Activated T-cell treated with anti-CD3 and anti-CD28 coated beads, Interleukin-2, amount 50 U/mL, for 72 hours (primary cell): ENCODE data around the gene C1orf52. TPM values are rescaled to one million over a fixed set of nuclear protein-coding genes. Genes with fewer than 3 reads are reported as not detected.
A peak's percentile ranks its signal among the peaks of the same experiment; 100 is the strongest.

Experiments
- ATAC-seq, 2 donors: fragments of 150-1000 bp; cut with Tn5 transposase; replicated peaks in 1 of 2; 2 replicates each; pipeline ENCODE4 v1.10.0; 2021; ENCODE audit warnings: moderate library complexity in 2 of 2, mild to moderate bottlenecking in 1 of 2
- DNase-seq, 2 donors: peaks; one replicate each; pipeline ENCODE4 v3.0.0; 2021 to 2022; ENCODE audit warnings: mixed read lengths in 1 of 2
- H3K27ac Mint-ChIP-seq: one replicate; pipeline ENCODE4 v1.8.0; 2022; ENCODE audit warnings: mild to moderate bottlenecking, moderate library complexity, mixed read lengths
- H3K27me3 Mint-ChIP-seq: one replicate; pipeline ENCODE4 v1.8.0; 2022; ENCODE audit warnings: low read depth, mixed read lengths
- H3K36me3 Mint-ChIP-seq, 2 donors: one replicate each; pipeline ENCODE4 v1.8.0; 2022; ENCODE audit warnings: mixed read lengths in 2 of 2, mild to moderate bottlenecking in 1 of 2; ENCODE audit not compliant: insufficient read depth in 2 of 2
- H3K4me1 Mint-ChIP-seq: one replicate; pipeline ENCODE4 v1.8.0; 2022; ENCODE audit warnings: low read depth, mixed read lengths
- H3K4me3 Mint-ChIP-seq, 2 donors: one replicate each; pipeline ENCODE4 v1.8.0; 2022; ENCODE audit warnings: mild to moderate bottlenecking in 2 of 2, mixed read lengths in 2 of 2, moderate library complexity in 2 of 2
- H3K9me3 Mint-ChIP-seq, 2 donors: one replicate each; pipeline ENCODE4 v1.8.0; 2022; ENCODE audit warnings: mixed read lengths in 2 of 2
- total RNA-seq, 2 donors: library from RNA; stranded (reverse); gene quantifications; one replicate each; pipeline ENCODE4 v1.2.3, GENCODE V29; 2022

C1orf52 gene
- total RNA-seq, 2 donors from 2014 or later, result 23.3 to 25.6 TPM

GRCh38 chr1:85240643-85241042 is 18.8 kb downstream of the C1orf52 start:
- Mint-ChIP-seq H3K27me3 (no peaks in the 10 kb centered on the region), H3K36me3 (no peaks in the 10 kb centered on the region), H3K27ac (peak overlapping the region; percentile 33), H3K4me1 (peaks cover 14% of the 10 kb centered on the region), H3K4me3 (no peak overlapping the region), H3K9me3 (no peaks in the 10 kb centered on the region)
- DNase-seq, result no peak
- ATAC-seq, result no peak

- H3K9me3 Mint-ChIP-seq, result no peaks in the 10 kb centered on the region
- peak overlapping the region; percentile 33 for H3K27ac Mint-ChIP-seq
- no peak overlapping the region for H3K4me3 Mint-ChIP-seq
- no peaks in the 10 kb centered on the region for H3K27me3 Mint-ChIP-seq
- peak in 1 of 2 donors; percentile 11 for DNase-seq
- peak; percentile 72 to 73 for ATAC-seq
- peaks cover 14% of the 10 kb centered on the region for H3K4me1 Mint-ChIP-seq
- no peaks in the 10 kb centered on the region for H3K36me3 Mint-ChIP-seq
Observed at GRCh38 chr1:85240174-85240601, 19.3 kb downstream of the C1orf52 start.

DNA sequence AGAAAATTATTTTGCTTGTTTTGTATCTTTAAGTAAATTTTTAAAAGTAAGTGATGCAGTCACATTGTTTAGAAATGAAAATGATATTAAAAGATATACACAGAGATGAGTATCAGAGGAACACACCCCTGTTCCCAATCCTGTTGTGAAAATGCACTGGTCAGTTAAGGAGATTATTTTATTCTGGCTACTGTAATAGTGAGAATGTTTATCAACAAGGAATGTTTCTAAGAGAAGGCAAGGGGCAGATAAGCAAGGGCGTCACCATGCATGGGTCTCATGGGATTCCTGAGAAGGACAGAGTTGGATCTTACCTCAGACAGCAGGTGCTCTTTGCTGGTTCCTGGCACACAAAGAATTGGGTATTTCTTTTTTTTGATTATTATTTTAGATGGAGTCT is 21.8 kb downstream of the C1orf52 start:
- H3K4me3 Mint-ChIP-seq, result no peak overlapping the region
- ATAC-seq, result no peak

GRCh38 chr1:85230305-85230977 is 29.0 kb downstream of the C1orf52 start:
- Mint-ChIP-seq H3K36me3 (no peaks in the 10 kb centered on the region), H3K9me3 (no peaks in the 10 kb centered on the region), H3K27ac (no peak overlapping the region), H3K27me3 (no peaks in the 10 kb centered on the region), H3K4me3 (no peak overlapping the region), H3K4me1 (no peaks in the 10 kb centered on the region)
- no peak for ATAC-seq
- DNase-seq, result no peak

More for the DNA sequence above, 21.8 kb downstream of the C1orf52 start:
- H3K27ac Mint-ChIP-seq, result no peak overlapping the region
- H3K4me1 Mint-ChIP-seq, result peaks cover 14% of the 10 kb centered on the region
- no peaks in the 10 kb centered on the region for H3K27me3 Mint-ChIP-seq
- no peaks in the 10 kb centered on the region for H3K36me3 Mint-ChIP-seq
- no peak for DNase-seq
- H3K9me3 Mint-ChIP-seq, result no peaks in the 10 kb centered on the region

DNA sequence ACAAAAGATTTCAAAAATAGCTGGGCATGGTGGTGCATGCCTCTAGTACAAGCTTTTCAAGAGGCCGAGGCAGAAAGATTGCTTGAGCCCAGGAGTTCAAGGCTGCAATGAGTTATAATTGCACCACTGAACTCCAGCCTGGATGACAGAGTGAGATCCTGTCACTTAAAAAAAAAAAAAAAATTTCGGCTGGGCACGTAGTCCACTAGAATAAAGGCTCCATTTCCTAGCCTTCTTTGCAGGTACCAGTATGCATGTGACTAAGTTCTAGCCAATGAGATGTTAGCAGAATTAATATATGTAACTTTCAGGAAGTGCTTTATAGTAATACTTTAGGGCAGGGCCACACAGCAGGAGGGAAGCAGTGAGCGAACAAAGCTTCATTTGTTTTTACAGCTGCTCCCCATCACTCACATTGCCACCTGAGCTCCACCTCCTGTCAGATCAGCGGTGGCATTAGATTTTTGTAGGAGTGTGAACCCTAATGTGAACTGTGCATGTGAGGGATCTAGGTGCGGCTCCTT is 29.8 kb downstream of the C1orf52 start:
- H3K27me3 Mint-ChIP-seq, result no peaks in the 10 kb centered on the region
- H3K9me3 Mint-ChIP-seq, result no peaks in the 10 kb centered on the region
- no peaks in the 10 kb centered on the region for H3K4me1 Mint-ChIP-seq
- ATAC-seq (no peak), DNase-seq (no peak)
- no peak overlapping the region for H3K27ac Mint-ChIP-seq
- H3K4me3 Mint-ChIP-seq, result no peak overlapping the region
- H3K36me3 Mint-ChIP-seq, result no peaks in the 10 kb centered on the region

DNA sequence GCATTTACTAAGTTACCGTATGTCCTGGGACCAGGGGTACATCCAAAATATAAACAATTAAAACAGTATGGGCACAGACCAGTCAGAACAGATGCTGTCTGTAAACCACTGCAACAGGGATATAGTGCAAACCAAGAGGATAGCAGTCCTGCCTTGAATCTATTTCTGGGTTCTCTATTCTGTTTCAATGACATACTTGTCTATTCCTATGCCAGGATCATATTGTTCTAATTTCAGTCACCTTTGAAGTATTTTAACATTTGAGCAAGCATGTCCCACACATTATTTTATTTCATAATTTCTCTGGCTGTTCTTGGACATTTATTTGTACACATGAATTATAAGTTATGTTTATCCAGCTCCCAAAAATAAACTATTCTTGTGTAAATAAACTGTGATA is 30.5 kb downstream of the C1orf52 start:
- no peaks in the 10 kb centered on the region for H3K4me1 Mint-ChIP-seq
- H3K36me3 Mint-ChIP-seq, result no peaks in the 10 kb centered on the region
- no peaks in the 10 kb centered on the region for H3K9me3 Mint-ChIP-seq

GRCh38 chr1:85225624-85226380 is 33.7 kb downstream of the C1orf52 start:
- DNase-seq (no peak), ATAC-seq (no peak)
- H3K4me1 Mint-ChIP-seq, result no peaks in the 10 kb centered on the region
- no peak overlapping the region for H3K4me3 Mint-ChIP-seq
- no peak overlapping the region for H3K27ac Mint-ChIP-seq
- no peaks in the 10 kb centered on the region for H3K9me3 Mint-ChIP-seq
- H3K36me3 Mint-ChIP-seq, result no peaks in the 10 kb centered on the region
- peaks cover 3% of the 10 kb centered on the region for H3K27me3 Mint-ChIP-seq

More for the DNA sequence above, 30.5 kb downstream of the C1orf52 start:
- ATAC-seq (no peak), DNase-seq (no peak)
- no peak overlapping the region for H3K27ac Mint-ChIP-seq
- H3K27me3 Mint-ChIP-seq, result no peaks in the 10 kb centered on the region
- H3K4me3 Mint-ChIP-seq, result no peak overlapping the region

DNA sequence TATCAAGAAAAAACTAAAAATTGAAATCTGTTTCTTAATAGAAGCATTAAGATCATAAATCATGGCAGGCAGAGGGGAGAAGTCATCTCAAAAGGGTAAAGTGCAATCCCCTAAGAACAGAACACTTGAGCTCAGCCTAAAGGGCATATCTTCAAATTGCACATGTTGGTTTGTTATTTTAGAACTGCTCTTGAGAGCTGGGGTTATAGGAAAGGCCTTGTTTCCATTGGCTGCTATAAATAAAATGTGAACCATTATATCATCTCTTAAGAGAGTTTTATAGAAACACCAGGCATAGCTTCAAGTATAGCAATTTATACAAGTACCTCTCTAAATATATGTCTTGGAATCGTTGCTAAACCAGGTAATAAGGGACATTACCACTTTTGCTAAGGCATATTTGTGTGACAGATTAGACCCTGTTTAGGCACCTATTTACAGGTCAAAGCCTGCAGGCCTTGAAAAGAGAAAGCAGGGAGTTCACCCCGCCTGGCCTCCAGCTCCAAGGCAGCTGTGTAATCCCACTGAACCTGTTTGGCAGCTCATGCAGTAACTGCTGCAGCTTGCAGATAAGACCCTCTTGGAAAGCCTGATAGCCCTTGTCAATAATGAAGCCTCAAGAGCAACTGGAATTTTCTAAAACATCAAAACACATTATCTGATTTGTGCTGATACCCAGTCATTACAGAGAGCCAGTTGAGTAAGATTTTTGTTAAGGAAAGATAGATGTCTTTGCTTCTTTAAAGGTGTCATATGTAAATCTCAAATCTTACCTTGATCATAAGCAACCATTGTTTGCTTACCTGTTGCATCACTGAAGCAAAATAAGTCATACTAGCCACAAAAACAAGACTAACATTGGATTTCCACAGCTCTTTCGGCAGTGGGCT is 34.5 kb downstream of the C1orf52 start:
- no peaks in the 10 kb centered on the region for H3K36me3 Mint-ChIP-seq
- no peak overlapping the region for H3K4me3 Mint-ChIP-seq
- H3K27ac Mint-ChIP-seq, result peak overlapping the region; percentile 16
- DNase-seq, result no peak
- ATAC-seq, result no peak
- peaks cover 8% of the 10 kb centered on the region for H3K27me3 Mint-ChIP-seq
- H3K9me3 Mint-ChIP-seq, result no peaks in the 10 kb centered on the region
- no peaks in the 10 kb centered on the region for H3K4me1 Mint-ChIP-seq

GRCh38 chr1:85224295-85224694 is 35.2 kb downstream of the C1orf52 start:
- ATAC-seq, result no peak
- no peak overlapping the region for H3K4me3 Mint-ChIP-seq
- no peaks in the 10 kb centered on the region for H3K4me1 Mint-ChIP-seq
- H3K36me3 Mint-ChIP-seq, result no peaks in the 10 kb centered on the region
- DNase-seq, result no peak
- peaks cover 8% of the 10 kb centered on the region for H3K27me3 Mint-ChIP-seq
- peak overlapping the region; percentile 16 for H3K27ac Mint-ChIP-seq
- H3K9me3 Mint-ChIP-seq, result no peaks in the 10 kb centered on the region

- no peaks in the 10 kb centered on the region for H3K4me1 Mint-ChIP-seq
- peaks cover 8% of the 10 kb centered on the region for H3K27me3 Mint-ChIP-seq
- DNase-seq, result no peak
- no peak overlapping the region for H3K27ac Mint-ChIP-seq
- no peak overlapping the region for H3K4me3 Mint-ChIP-seq
- H3K9me3 Mint-ChIP-seq, result no peaks in the 10 kb centered on the region
- H3K36me3 Mint-ChIP-seq, result no peaks in the 10 kb centered on the region
- ATAC-seq, result no peak
Observed at GRCh38 chr1:85223334-85223733, 36.1 kb downstream of the C1orf52 start.

DNA sequence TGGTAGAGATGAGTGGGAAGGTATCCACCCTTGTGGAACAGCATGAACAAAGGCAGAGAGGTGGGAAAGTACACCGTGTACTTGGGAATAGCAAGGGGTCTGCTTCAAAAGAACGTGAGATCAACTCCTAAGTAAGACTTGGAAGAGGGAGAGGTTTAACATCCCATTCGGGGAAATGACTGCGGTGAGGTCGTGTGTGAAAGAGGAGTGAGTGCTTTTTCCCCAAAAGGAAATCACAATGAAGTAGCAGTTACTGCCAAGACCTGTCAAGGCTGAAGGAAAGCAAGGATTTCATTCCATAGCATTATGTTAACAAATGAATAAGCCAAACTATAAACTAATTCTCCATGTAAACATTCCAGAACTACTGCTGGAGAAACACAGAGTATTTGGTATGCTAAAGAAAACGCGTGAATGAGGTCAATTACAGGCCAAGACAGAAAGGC is 38.7 kb downstream of the C1orf52 start:
- Mint-ChIP-seq H3K27ac (no peak overlapping the region), H3K9me3 (no peaks in the 10 kb centered on the region), H3K4me3 (no peak overlapping the region), H3K36me3 (no peaks in the 10 kb centered on the region), H3K27me3 (peaks cover 20% of the 10 kb centered on the region), H3K4me1 (no peaks in the 10 kb centered on the region)
- ATAC-seq (no peak), DNase-seq (no peak)

DNA sequence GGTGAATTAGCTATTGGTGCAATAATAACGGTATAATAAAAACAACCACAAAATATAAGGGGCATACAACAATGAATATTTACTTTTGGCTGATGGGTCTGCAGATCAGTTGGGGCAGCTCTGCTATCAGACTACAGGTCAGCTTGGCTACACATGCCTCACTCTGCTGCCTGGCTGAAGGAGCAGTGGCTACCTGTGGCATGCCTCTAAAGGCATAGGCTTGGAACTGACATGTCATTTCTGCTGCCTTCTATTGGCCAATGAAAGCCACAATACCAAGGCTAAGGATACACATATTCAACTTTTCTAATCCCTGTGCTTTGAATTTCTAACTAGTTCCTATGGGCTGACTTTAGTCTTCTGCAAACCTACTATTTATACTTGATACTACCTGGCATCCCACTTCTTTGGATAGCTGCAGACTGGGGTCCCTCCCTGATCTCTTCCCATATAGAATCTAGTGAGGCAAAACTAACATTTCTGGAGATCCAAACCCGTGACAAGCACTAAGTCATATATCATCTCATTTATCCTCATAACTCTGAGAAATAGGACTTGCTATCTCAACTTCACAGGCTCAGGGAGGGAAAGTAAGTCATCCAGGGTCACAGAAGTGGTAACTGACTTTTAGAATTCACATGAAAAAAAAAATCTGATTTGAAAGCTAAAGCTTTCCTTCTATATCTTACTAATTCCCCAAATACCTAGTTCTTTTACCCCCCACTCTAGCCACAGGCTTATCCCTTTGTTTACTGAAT is 39.4 kb downstream of the C1orf52 start:
- H3K4me1 Mint-ChIP-seq, result no peaks in the 10 kb centered on the region
- H3K27ac Mint-ChIP-seq, result no peak overlapping the region
- no peak overlapping the region for H3K4me3 Mint-ChIP-seq
- ATAC-seq (no peak), DNase-seq (no peak)
- H3K27me3 Mint-ChIP-seq, result peaks cover 20% of the 10 kb centered on the region
- no peaks in the 10 kb centered on the region for H3K9me3 Mint-ChIP-seq
- no peaks in the 10 kb centered on the region for H3K36me3 Mint-ChIP-seq
